Left renal pelvis (tissue), 4 donors: ENCODE data around the gene NIP7. TPM values are rescaled to one million over a fixed set of nuclear protein-coding genes. Genes with fewer than 3 reads are reported as not detected.

Source experiments
- DNase-seq, 4 donors: peaks; one replicate each; pipeline ENCODE4 v3.0.0-alpha.2; 2013; ENCODE audit warnings: low read depth in 4 of 4, low spot score in 3 of 4
- polyA plus RNA-seq, 4 donors: library from polyadenylated mRNA; unstranded; fragments of 120-200 nt; gene quantifications; one replicate each; pipeline ENCODE4 v1.2.1, GENCODE V29; 2013; ENCODE audit not compliant: insufficient read length in 4 of 4

Gene NIP7
- polyA plus RNA-seq, 4 donors, result 26.0 to 37.2 (median 32.1) TPM

- no peak for DNase-seq
These were observed 41.7 kb downstream of the NIP7 start for GRCh38 chr16:69381231-69381630.

GRCh38 chr16:69382421-69382820 is 42.8 kb downstream of the NIP7 start:
- no peak for DNase-seq

GRCh38 chr16:69384974-69385373 is 45.4 kb downstream of the NIP7 start:
- no peak for DNase-seq

- DNase-seq, result no peak
These were observed 47.0 kb downstream of the NIP7 start for GRCh38 chr16:69386596-69386995.

Other genes starting within 250 kb of the NIP7 start
- gene HAS3, start 234.1 kb upstream of the NIP7 start, polyA plus RNA-seq, result 1 to 10 TPM; 1.2 to 4.9 (median 4.7) TPM
- gene CHTF8, start 207.2 kb upstream of the NIP7 start, polyA plus RNA-seq, result 100 to 1,000 TPM; 106 to 173 (median 156) TPM
- gene UTP4, start 207.1 kb upstream of the NIP7 start, polyA plus RNA-seq, result 10 to 100 TPM; 37.3 to 63.4 (median 56.7) TPM
- gene SNTB2, start 152.6 kb upstream of the NIP7 start, polyA plus RNA-seq, result 10 to 100 TPM; 12.6 to 23.8 (median 13.2) TPM
- gene VPS4A, start 28.4 kb upstream of the NIP7 start, polyA plus RNA-seq, result 10 to 100 TPM; 38.5 to 54.1 (median 43.0) TPM
- 1 to 10 TPM; 2.2 to 7.5 (median 3.5) TPM for gene PDF, start 9.2 kb upstream of the NIP7 start, polyA plus RNA-seq
- gene COG8, start 208 bp upstream of the NIP7 start, polyA plus RNA-seq, result 10 to 100 TPM; 24.0 to 39.3 (median 27.8) TPM
- 1 to 10 TPM; 1.2 to 4.0 (median 3.5) TPM for gene TMED6, start 12.0 kb downstream of the NIP7 start, polyA plus RNA-seq
- 10 to 100 TPM; 29.9 to 47.7 (median 44.9) TPM for gene TERF2, start 46.2 kb downstream of the NIP7 start, polyA plus RNA-seq
- 100 to 1,000 TPM in 3 of 4 donors, 10 to 100 TPM in 1; 96.0 to 150 (median 132) TPM for gene CYB5B, start 84.8 kb downstream of the NIP7 start, polyA plus RNA-seq
- 10 to 100 TPM; 37.8 to 58.7 (median 43.8) TPM for gene NFAT5, start 226.2 kb downstream of the NIP7 start, polyA plus RNA-seq